Ishikawa (cell line): ENCODE data around the gene EIF4EBP2.

Experiments used
- CEBPB ChIP-seq: IDR thresholded peaks from 2 replicates; pipeline ENCODE4 v1.6.1; 2012
- CREB1 ChIP-seq: IDR thresholded peaks from 2 replicates; pipeline ENCODE4 v1.6.1; 2012; ENCODE audit warnings: low read depth
- EGR1 ChIP-seq: IDR thresholded peaks from 2 replicates; pipeline ENCODE4 v1.6.1; 2012
- EP300 ChIP-seq: IDR thresholded peaks from 2 replicates; pipeline ENCODE4 v1.6.1; 2012; ENCODE audit warnings: borderline replicate concordance
- FOXM1 ChIP-seq: IDR thresholded peaks from 2 replicates; pipeline ENCODE4 v1.6.1; 2012; ENCODE audit warnings: low read depth, borderline replicate concordance
- NFIC ChIP-seq: IDR thresholded peaks from 2 replicates; pipeline ENCODE4 v1.6.1; 2012
- RAD21 ChIP-seq: IDR thresholded peaks from 2 replicates; pipeline ENCODE4 v1.6.1; 2012; ENCODE audit warnings: low read depth
- TAF1 ChIP-seq: IDR thresholded peaks from 2 replicates; pipeline ENCODE4 v1.6.1; 2012; ENCODE audit warnings: low read depth, mild to moderate bottlenecking
- TCF12 ChIP-seq: IDR thresholded peaks from 2 replicates; pipeline ENCODE4 v1.6.1; 2012; ENCODE audit warnings: low read depth
- TEAD4 ChIP-seq: IDR thresholded peaks from 2 replicates; pipeline ENCODE4 v1.6.1; 2012
- YY1 ChIP-seq: IDR thresholded peaks from 2 replicates; pipeline ENCODE4 v1.6.1; 2012; ENCODE audit warnings: low read depth
- ZBTB7A ChIP-seq: IDR thresholded peaks from 2 replicates; pipeline ENCODE4 v1.6.1; 2012; ENCODE audit warnings: low read depth
- TF ChIP-seq, protein P1 (sequence below): IDR thresholded peaks from 2 replicates; pipeline ENCODE4 v1.6.1; 2012
- TF ChIP-seq, protein P2 (sequence below): IDR thresholded peaks from 2 replicates; pipeline ENCODE4 v1.6.1; 2012; ENCODE audit warnings: low read depth, mild to moderate bottlenecking
- TF ChIP-seq, protein P3 (sequence below): IDR thresholded peaks from 2 replicates; pipeline ENCODE4 v1.6.1; 2012

The EIF4EBP2 gene

DNA sequence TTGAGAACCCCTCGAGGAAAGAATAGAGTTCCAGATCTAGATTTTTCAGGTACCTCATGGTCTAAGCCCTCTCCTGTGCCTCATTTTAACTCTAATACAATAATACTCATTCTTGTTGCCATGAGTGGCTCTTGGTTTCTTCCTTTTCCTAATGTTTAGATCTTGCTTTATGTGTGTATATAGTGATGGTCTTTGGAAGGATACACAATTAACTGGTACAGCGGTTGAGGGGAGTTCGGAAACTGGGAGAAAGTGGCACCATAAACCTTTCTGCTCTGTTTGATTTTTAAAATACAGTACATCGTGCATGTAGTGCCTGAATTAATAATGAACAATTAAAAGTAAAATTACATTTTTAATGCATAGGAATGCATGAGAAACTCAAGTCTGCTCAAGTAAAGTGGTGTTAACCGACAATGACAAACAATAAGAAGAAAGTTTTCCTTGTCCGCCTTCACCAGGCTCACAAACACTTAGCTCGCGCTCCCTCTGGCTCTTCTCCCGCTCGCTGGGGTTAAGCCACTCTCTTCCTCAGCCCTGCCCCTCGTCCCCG, 386 bp upstream of the EIF4EBP2 start:
- TF ChIP-seq, protein P1, sequence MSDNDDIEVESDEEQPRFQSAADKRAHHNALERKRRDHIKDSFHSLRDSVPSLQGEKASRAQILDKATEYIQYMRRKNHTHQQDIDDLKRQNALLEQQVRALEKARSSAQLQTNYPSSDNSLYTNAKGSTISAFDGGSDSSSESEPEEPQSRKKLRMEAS, result no peak
- TF ChIP-seq NFIC, result peak; percentile 29; the same call in 1 of the 2 replicates

DNA sequence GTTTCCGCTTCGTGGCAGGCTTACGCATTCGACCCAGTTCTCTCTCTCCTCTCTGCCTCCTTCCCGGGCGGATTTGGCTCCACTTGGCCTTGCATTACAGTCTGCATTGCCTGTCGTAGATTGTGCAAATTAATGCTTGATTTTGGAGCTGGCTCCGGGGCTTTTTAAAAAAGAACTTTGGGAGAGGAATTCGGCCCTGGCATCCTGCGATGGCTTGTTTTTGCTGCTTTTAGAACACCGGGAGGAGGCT, 767 bp downstream of the EIF4EBP2 start:
- TF ChIP-seq EP300, result no peak
- TF ChIP-seq RAD21, result no peak
- no peak for TF ChIP-seq TAF1
- TF ChIP-seq TEAD4, result peak; percentile 41; the same call in 1 of the 2 replicates
- TF ChIP-seq, protein P2, sequence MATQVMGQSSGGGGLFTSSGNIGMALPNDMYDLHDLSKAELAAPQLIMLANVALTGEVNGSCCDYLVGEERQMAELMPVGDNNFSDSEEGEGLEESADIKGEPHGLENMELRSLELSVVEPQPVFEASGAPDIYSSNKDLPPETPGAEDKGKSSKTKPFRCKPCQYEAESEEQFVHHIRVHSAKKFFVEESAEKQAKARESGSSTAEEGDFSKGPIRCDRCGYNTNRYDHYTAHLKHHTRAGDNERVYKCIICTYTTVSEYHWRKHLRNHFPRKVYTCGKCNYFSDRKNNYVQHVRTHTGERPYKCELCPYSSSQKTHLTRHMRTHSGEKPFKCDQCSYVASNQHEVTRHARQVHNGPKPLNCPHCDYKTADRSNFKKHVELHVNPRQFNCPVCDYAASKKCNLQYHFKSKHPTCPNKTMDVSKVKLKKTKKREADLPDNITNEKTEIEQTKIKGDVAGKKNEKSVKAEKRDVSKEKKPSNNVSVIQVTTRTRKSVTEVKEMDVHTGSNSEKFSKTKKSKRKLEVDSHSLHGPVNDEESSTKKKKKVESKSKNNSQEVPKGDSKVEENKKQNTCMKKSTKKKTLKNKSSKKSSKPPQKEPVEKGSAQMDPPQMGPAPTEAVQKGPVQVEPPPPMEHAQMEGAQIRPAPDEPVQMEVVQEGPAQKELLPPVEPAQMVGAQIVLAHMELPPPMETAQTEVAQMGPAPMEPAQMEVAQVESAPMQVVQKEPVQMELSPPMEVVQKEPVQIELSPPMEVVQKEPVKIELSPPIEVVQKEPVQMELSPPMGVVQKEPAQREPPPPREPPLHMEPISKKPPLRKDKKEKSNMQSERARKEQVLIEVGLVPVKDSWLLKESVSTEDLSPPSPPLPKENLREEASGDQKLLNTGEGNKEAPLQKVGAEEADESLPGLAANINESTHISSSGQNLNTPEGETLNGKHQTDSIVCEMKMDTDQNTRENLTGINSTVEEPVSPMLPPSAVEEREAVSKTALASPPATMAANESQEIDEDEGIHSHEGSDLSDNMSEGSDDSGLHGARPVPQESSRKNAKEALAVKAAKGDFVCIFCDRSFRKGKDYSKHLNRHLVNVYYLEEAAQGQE, result no peak

DNA sequence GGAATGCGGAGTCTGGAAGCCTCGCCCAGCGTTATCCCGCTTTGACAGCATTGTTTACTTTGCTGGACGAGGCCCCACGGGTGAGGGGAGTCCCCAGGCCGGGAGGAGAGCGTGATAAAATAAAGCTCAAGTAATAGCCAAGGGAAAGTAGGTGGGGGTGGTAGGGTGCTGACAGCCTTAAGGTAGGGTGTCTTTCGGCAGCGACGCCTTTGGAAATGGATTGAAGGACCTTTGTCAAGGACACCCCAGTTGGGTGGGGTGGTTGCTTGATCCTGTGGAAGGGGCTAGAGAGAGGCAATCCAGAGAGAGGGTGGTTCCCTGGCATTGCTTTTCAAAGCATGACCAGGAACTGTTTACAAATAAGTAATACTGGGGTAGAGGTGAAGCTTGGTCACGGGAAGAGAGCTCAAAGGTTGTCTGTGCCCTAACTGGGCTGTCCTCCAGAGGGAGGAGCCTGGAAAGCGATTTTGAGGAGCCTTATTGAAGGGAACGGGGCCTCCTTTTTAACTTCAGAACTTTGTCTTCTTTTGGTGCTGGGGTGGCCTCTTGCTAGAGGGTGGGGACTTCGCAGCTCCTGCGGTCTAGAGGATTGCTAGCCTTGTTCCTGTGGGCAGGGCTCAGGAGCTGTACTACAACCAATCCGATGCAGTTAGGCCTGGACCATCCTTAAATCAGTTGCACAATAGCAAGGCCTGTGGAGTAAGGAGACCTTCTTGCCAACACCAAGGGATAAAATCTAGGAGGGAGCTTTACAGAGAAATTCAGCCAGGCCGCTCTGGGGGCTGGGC, 1.3 kb downstream of the EIF4EBP2 start:
- TF ChIP-seq CEBPB, result peak; percentile 97
- no peak for TF ChIP-seq YY1
- TF ChIP-seq TEAD4, result no peak
- TF ChIP-seq, protein P3, sequence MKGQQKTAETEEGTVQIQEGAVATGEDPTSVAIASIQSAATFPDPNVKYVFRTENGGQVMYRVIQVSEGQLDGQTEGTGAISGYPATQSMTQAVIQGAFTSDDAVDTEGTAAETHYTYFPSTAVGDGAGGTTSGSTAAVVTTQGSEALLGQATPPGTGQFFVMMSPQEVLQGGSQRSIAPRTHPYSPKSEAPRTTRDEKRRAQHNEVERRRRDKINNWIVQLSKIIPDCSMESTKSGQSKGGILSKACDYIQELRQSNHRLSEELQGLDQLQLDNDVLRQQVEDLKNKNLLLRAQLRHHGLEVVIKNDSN, result no peak

DNA sequence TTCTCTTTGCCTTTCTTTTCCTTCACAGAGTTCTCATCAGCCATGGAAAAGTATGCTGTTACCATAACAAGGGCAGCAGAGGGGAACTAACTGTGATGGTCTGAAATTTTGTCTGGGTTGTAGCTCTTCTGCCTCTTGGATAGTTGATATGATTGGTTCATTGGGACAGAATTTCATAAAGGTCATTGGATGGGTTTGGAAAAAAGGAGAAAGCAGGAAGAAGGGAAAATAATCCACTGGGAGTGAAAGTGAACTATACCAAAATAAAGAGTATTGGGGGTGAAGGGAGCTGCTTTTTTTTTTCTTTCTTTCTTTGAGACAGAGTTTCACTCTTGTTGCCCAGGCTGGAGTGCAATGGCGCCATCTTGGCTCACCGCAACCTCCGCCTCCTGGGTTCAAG, 5.8 kb downstream of the EIF4EBP2 start:
- TF ChIP-seq NFIC (no peak), YY1 (no peak), TEAD4 (no peak), EP300 (no peak), CEBPB (no peak), TCF12 (no peak), TAF1 (no peak), CREB1 (no peak), FOXM1 (no peak), RAD21 (no peak), EGR1 (no peak), ZBTB7A (no peak)
- TF ChIP-seq, protein P1, result no peak
- TF ChIP-seq, protein P2, result no peak
- TF ChIP-seq, protein P3, result no peak

DNA sequence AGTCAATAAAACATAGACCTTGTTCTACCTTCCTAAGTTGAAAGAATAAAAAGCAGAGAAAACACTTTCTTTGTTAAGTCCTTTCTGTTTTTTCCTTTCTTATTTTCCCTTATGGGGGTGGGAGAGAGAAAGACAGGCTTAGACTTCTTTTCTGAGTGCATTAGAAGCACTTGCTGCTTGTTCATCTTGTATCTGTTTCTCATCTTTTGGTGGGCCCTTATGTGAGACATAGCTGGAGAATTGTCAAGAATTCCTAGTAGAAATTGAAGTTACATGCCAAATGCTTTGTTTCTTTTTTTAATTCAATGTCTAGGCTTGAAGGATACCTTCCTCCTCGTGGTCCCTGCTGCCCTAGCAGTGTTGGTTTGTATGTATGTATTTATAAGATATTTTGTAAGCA, 6.7 kb downstream of the EIF4EBP2 start:
- TF ChIP-seq TCF12, result no peak
- TF ChIP-seq TAF1, result no peak
- TF ChIP-seq NFIC, result no peak
- no peak for TF ChIP-seq EP300
- TF ChIP-seq YY1, result no peak
- no peak for TF ChIP-seq TEAD4
- TF ChIP-seq, protein P3, result no peak
- no peak for TF ChIP-seq EGR1
- TF ChIP-seq CREB1, result no peak
- TF ChIP-seq, protein P2, result no peak
- no peak for TF ChIP-seq ZBTB7A
- TF ChIP-seq, protein P1, result no peak
- TF ChIP-seq RAD21, result no peak
- no peak for TF ChIP-seq FOXM1
- no peak for TF ChIP-seq CEBPB
